GM18519 (cell line): ENCODE data around the gene OPA1.

Experiments used
- ATAC-seq: cut with Tn5 transposase; IDR thresholded peaks from one replicate; pipeline ENCODE4 v1.9.1; 2021; ENCODE audit warnings: mild to moderate bottlenecking, moderate library complexity; ENCODE audit not compliant: unreplicated experiment, low FRiP score

Gene OPA1

GRCh38 chr3:193592841-193593667 is at the start of gene OPA1:
OPA1 (plus strand) TSS chr3:193593208; CDS start chr3:193593378, 170 bp downstream.
- peak; percentile 96 for ATAC-seq

- ATAC-seq = no peak
Observed at GRCh38 chr3:193544289-193544688, 48.7 kb upstream of the OPA1 start.

GRCh38 chr3:193545304-193545703 is 47.7 kb upstream of the OPA1 start:
- ATAC-seq = no peak

- ATAC-seq = no peak
Observed at GRCh38 chr3:193546129-193546528, 46.9 kb upstream of the OPA1 start.

- no peak for ATAC-seq
Observed at GRCh38 chr3:193548406-193548805, 44.6 kb upstream of the OPA1 start.

- no peak for ATAC-seq
Observed at GRCh38 chr3:193552923-193553322, 40.1 kb upstream of the OPA1 start.

GRCh38 chr3:193553586-193553985 is 39.4 kb upstream of the OPA1 start:
- no peak for ATAC-seq

- no peak for ATAC-seq
Observed at GRCh38 chr3:193554811-193555210, 38.2 kb upstream of the OPA1 start, which contains the start of gene ATP13A4. ATP13A4 (minus strand) TSS chr3:193554895; CDS start chr3:193554799, 96 bp downstream.

- no peak for ATAC-seq
Observed at GRCh38 chr3:193556841-193557240, 36.2 kb upstream of the OPA1 start.

- no peak for ATAC-seq
Observed at GRCh38 chr3:193559100-193559499, 33.9 kb upstream of the OPA1 start.

GRCh38 chr3:193560091-193560490 is 32.9 kb upstream of the OPA1 start:
- ATAC-seq = no peak

GRCh38 chr3:193560870-193561269 is 32.1 kb upstream of the OPA1 start:
- ATAC-seq = no peak

GRCh38 chr3:193563426-193563825 is 29.6 kb upstream of the OPA1 start:
- no peak for ATAC-seq

GRCh38 chr3:193564012-193564411 is 29.0 kb upstream of the OPA1 start:
- no peak for ATAC-seq

GRCh38 chr3:193569119-193569518 is 23.9 kb upstream of the OPA1 start:
- no peak for ATAC-seq

- ATAC-seq = peak; percentile 59
Observed at GRCh38 chr3:193572426-193572908, 20.5 kb upstream of the OPA1 start.

- ATAC-seq = no peak
Observed at GRCh38 chr3:193573403-193574191, 19.4 kb upstream of the OPA1 start.

GRCh38 chr3:193574488-193575070 is 18.4 kb upstream of the OPA1 start:
- ATAC-seq = no peak

GRCh38 chr3:193585530-193585929 is 7.5 kb upstream of the OPA1 start:
- no peak for ATAC-seq

GRCh38 chr3:193586526-193586925 is 6.5 kb upstream of the OPA1 start:
- ATAC-seq = no peak

- no peak for ATAC-seq
Observed at GRCh38 chr3:193589129-193589528, 3.9 kb upstream of the OPA1 start.
